ENCODE results near the gene HOXD10.

GRCh38 chr2:176105078-176105729 lies 11.4 kb upstream of the HOXD10 start:
- no peak for TF ChIP-seq REST (IDR thresholded peaks at IDR 0.05; ENCODE audit: insufficient replicate concordance, low read depth)
- TF ChIP-seq POLR2AphosphoS5 (IDR thresholded peaks at IDR 0.05; ENCODE audit: low read depth): no peak

Data from HL-60 (cell line).